ENCODE data around the gene HOXB5. TPM values are rescaled to one million over a fixed set of nuclear protein-coding genes. Genes with fewer than 3 reads are reported as not detected.
A peak's percentile ranks its signal among the peaks of the same experiment; 100 is the strongest.

HOXB5 gene
- total RNA-seq, 5 donors from 2014 or later (not counting 1 experiment from before 2014, with no cell fraction given) = not detected

DNA sequence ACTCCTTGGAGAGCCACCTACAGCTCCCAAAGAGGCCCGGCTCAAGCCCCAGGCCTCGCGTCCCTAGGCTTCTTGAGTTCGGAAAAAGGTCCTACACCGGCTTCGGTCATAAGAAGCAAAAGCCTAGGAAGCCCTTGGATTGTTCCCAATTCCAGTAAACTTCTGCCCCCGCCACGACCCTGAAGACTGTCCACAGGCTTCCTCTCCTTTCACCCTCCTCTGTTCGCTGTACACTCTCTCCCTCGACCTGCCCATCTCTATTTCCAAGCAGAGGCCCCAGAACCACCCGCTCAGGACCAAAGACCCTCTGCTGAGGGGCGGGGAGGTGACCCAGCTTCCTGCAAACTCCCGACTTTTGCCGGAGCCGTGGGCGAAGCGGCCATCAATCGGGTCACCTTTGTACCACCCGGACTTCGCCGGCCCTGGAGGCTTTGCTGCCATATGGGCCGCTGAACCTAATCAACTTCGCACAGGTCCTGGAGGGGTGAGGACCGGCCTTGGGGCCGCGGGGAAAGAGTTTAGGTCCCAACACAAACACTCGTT, 51.4 kb downstream of the HOXB5 start:
- Mint-ChIP-seq H3K27me3 (peaks cover 10 to 15% of the 10 kb centered on the region in 2 donors), H3K36me3 (peaks cover 3% of the 10 kb centered on the region), H3K9me3 (no peaks in the 10 kb centered on the region), H3K4me1 (peaks cover 40 to 63% (median 48%) of the 10 kb centered on the region in 3 donors), H3K4me3 (peak overlapping the region; percentile 90 to 98 (median 91)), H3K27ac (peak overlapping the region; percentile 99 to 100)
- ChIA-PET CTCF (interaction anchor here (0.6 to 1.1 kb wide), 2 partner anchors 46 to 183 kb away, joined by 3 read pairs; no protein-coding TSS in a partner anchor), POLR2A (interaction anchor here in 1 of 2 donors (0.6 kb wide), 1 partner anchor 38 kb away, joined by 4 read pairs; no protein-coding TSS in a partner anchor)
- H3K4me1 ChIP-seq (ENCODE audit: control insufficient read depth in 1 of 2, extremely low read depth in 1 of 2, insufficient read depth in 2 of 2, low read length in 2 of 2) = peaks cover 19 to 41% of the 10 kb centered on the region in 2 experiments
- ATAC-seq (replicated peaks in 1 of 4) (no peak), DNase-seq (peak in 11 of 35 experiments; percentile 16 to 53 (median 23))
- H3K27ac ChIP-seq (ENCODE audit: low read length) = peak overlapping the region; percentile 95
- WGBS (ENCODE audit: insufficient coverage) = 46% methylated on average over 21 of the region's 27 CpGs
- H3K4me3 ChIP-seq (ENCODE audit: control insufficient read depth in 1 of 2, extremely low read depth in 1 of 2, low read length in 1 of 2) = peak overlapping the region; percentile 80 to 94
- peaks cover 0 to 44% of the 10 kb centered on the region in 2 experiments for H3K27me3 ChIP-seq (replicated peaks in 1 of 2; ENCODE audit: control insufficient read depth in 2 of 2, extremely low read depth in 1 of 2, insufficient read depth in 2 of 2, low read length in 1 of 2)
- H3K36me3 ChIP-seq (ENCODE audit: control insufficient read depth in 2 of 2, extremely low read depth in 1 of 2, insufficient read depth in 1 of 2, low read length in 1 of 2) = no peaks in the 10 kb centered on the region
- H3K9me3 ChIP-seq = no peaks in the 10 kb centered on the region

DNA sequence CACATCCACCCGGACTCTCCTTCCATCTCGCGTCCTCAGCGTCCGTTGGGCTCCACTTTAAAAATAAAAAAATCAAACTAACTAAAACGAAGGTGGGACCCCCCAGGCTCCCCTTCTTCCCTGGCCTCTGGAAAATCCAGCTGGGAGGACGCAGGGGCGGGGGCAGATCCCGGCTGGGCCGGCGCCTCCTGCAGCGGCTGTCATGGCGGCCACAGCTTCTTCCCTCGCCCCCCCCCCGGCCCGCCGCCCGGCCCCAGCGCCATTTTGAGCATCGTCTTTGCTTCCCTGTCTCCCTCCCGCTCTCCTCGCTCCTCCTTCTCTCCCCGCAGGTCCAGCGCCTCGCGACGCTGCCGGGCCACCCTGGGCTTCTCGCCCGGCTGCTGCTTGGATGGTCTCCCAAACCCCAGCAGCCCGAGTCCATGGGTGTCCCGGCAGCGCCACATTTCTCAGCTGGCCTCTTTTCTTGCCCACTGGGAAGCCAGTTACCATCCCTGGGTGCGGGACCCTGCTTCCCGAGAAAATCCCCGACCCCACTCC, 51.9 kb downstream of the HOXB5 start:
- Histone ChIP-seq H3K27me3 (replicated peaks in 1 of 2; ENCODE audit: control insufficient read depth in 2 of 2, extremely low read depth in 1 of 2, insufficient read depth in 2 of 2, low read length in 1 of 2) (peaks cover 0 to 41% of the 10 kb centered on the region in 2 experiments), H3K36me3 (ENCODE audit: control insufficient read depth in 2 of 2, extremely low read depth in 1 of 2, insufficient read depth in 1 of 2, low read length in 1 of 2) (no peaks in the 10 kb centered on the region), H3K4me3 (ENCODE audit: control insufficient read depth in 1 of 2, extremely low read depth in 1 of 2, low read length in 1 of 2) (peak overlapping the region; percentile 80 to 94), H3K9me3 (no peaks in the 10 kb centered on the region), H3K4me1 (ENCODE audit: control insufficient read depth in 1 of 2, extremely low read depth in 1 of 2, insufficient read depth in 2 of 2, low read length in 2 of 2) (peaks cover 17 to 35% of the 10 kb centered on the region in 2 experiments), H3K27ac (ENCODE audit: low read length) (peak overlapping the region; percentile 95)
- 13% methylated on average over 27 of the region's 36 CpGs for WGBS (ENCODE audit: insufficient coverage)
- CTCF ChIA-PET = interaction anchor here (0.6 to 1.1 kb wide), 4 partner anchors 34 to 184 kb away, joined by 3 read pairs; no protein-coding TSS in a partner anchor
- Mint-ChIP-seq H3K4me3 (peak overlapping the region; percentile 90 to 98 (median 91)), H3K36me3 (peaks cover 3% of the 10 kb centered on the region), H3K27ac (peak overlapping the region; percentile 99 to 100), H3K9me3 (no peaks in the 10 kb centered on the region), H3K27me3 (peaks cover 10 to 17% of the 10 kb centered on the region in 2 donors), H3K4me1 (peaks cover 37 to 61% (median 44%) of the 10 kb centered on the region in 3 donors)
- POLR2A ChIA-PET = interaction anchor here (0.6 to 0.7 kb wide), 7 partner anchors 9 to 1174 kb away, joined by 3 to 4 read pairs (median 3); no protein-coding TSS in a partner anchor
- ATAC-seq (replicated peaks in 1 of 4) (peak; percentile 37 to 48 (median 44)), DNase-seq (peak in 26 of 35 experiments; percentile 19 to 74 (median 38))

Other genes starting within 250 kb of the HOXB5 start
- gene SKAP1, start 163.6 kb downstream of the HOXB5 start, total RNA-seq = 100 to 1,000 TPM in 2 of 5 donors, 10 to 100 TPM in 3; 71.5 to 142 (median 80.4) TPM
- gene HOXB1, start 62.8 kb downstream of the HOXB5 start, total RNA-seq = not detected
- 10 to 100 TPM; 12.1 to 37.3 (median 25.6) TPM for gene HOXB2, start 48.7 kb downstream of the HOXB5 start, total RNA-seq
- gene HOXB4, start 15.4 kb downstream of the HOXB5 start, total RNA-seq = 1 to 10 TPM; 1.4 to 3.7 (median 1.5) TPM
- 1 to 10 TPM; 3.5 to 7.7 (median 4.2) TPM for gene HOXB3, start 3.5 kb downstream of the HOXB5 start, total RNA-seq
- under 1 TPM in 2 of 5 donors, not detected in 3; 0.16 to 0.33 TPM for gene HOXB6, start 11.2 kb upstream of the HOXB5 start, total RNA-seq
- under 1 TPM in 3 of 5 donors, not detected in 2; 0.47 to 0.66 (median 0.60) TPM for gene HOXB7, start 17.2 kb upstream of the HOXB5 start, total RNA-seq
- gene HOXB8, start 21.5 kb upstream of the HOXB5 start, total RNA-seq = not detected
- under 1 TPM in 4 of 5 donors, not detected in 1; 0.19 to 0.43 (median 0.30) TPM for gene HOXB9, start 32.6 kb upstream of the HOXB5 start, total RNA-seq
- not detected for gene PRAC1, start 128.7 kb upstream of the HOXB5 start, total RNA-seq
- not detected for gene PRAC2, start 129.4 kb upstream of the HOXB5 start, total RNA-seq
- gene HOXB13, start 135.0 kb upstream of the HOXB5 start, total RNA-seq = under 1 TPM in 1 of 5 donors, not detected in 4; 0.13 TPM
- not detected for gene TTLL6, start 223.4 kb upstream of the HOXB5 start, total RNA-seq
- 100 to 1,000 TPM; 103 to 161 (median 129) TPM for gene CALCOCO2, start 237.3 kb upstream of the HOXB5 start, total RNA-seq

Data from T-cell (primary cell).